Uterus (tissue), 4 donors: Measurements from ENCODE around the gene CIZ1. TPM values are rescaled to one million over a fixed set of nuclear protein-coding genes. Genes with fewer than 3 reads are reported as not detected.
A peak's percentile ranks its signal among the peaks of the same experiment; 100 is the strongest.

Experiments
- DNase-seq, 2 donors: peaks; one replicate each; pipeline ENCODE4 v3.0.0-alpha.2; 2019 to 2020
- H3K27ac ChIP-seq, 2 donors: fragments of 200-600 bp; sonication (generic); 1 replicate in 1 of 2; 2 replicates in 1 of 2; pipeline ENCODE4 v1.5.1; 2016 to 2018
- H3K27me3 ChIP-seq, 2 donors: fragments of 200-600 bp; sonication (generic); one replicate each; pipeline ENCODE4 v1.5.1; 2018 to 2019; ENCODE audit warnings: control low read depth in 1 of 2
- H3K36me3 ChIP-seq, 2 donors: fragments of 200-600 bp; sonication (generic); one replicate each; pipeline ENCODE4 v1.5.1; 2019; ENCODE audit warnings: control low read depth in 1 of 2
- H3K4me1 ChIP-seq, 2 donors: fragments of 200-600 bp; sonication (generic); one replicate each; pipeline ENCODE4 v1.5.1; 2018 to 2019; ENCODE audit warnings: control low read depth in 1 of 2
- H3K4me3 ChIP-seq, 2 donors: fragments of 200-600 bp; sonication (generic); 1 replicate in 1 of 2; 2 replicates in 1 of 2; pipeline ENCODE4 v1.5.1; 2018 to 2019; ENCODE audit warnings: mild to moderate bottlenecking in 1 of 2
- H3K9me3 ChIP-seq, 2 donors: fragments of 200-600 bp; sonication (generic); one replicate each; pipeline ENCODE4 v1.5.1; 2019; ENCODE audit warnings: control low read depth in 1 of 2
- POLR2A ChIP-seq, 2 donors: fragments of 450-650 bp; IDR thresholded peaks; one replicate each; pipeline ENCODE4 v1.6.1; 2016; ENCODE audit warnings: antibody characterized with exemption in 2 of 2, mild to moderate bottlenecking in 1 of 2, moderate library complexity in 1 of 2
- intact Hi-C: fragments of 100-400 bp; cut with DNase I; formaldehyde crosslinking; loops from one replicate; pipeline ENCODE4 v1.15.1; 2023; ENCODE audit warnings: low total_unique reads
- total RNA-seq, 4 donors: library from RNA; depleted of rRNA in 3 of 4; stranded (reverse); fragments of >200 nt in 3 of 4; gene quantifications; one replicate each; pipeline versions ENCODE4 v1.1.0 to v1.2.4, GENCODE V29; 2014 to 2023
- TF ChIP-seq, protein P1 (sequence below), 4 experiments: fragments of 200-600 bp in 2 of 4; fragments of 450-650 bp in 2 of 4; sonication (generic) in 2 of 4; IDR thresholded peaks; one replicate each; pipeline ENCODE4 v1.5.1; 2016 to 2019; ENCODE audit warnings: antibody characterized with exemption in 4 of 4, mild to moderate bottlenecking in 2 of 4, moderate library complexity in 1 of 4
- donor health status: DM: yes; HTN: yes; CAD: no.

CIZ1 gene
- total RNA-seq, 4 donors from 2014 or later = 31.3 to 151 (median 52.6) TPM

DNA sequence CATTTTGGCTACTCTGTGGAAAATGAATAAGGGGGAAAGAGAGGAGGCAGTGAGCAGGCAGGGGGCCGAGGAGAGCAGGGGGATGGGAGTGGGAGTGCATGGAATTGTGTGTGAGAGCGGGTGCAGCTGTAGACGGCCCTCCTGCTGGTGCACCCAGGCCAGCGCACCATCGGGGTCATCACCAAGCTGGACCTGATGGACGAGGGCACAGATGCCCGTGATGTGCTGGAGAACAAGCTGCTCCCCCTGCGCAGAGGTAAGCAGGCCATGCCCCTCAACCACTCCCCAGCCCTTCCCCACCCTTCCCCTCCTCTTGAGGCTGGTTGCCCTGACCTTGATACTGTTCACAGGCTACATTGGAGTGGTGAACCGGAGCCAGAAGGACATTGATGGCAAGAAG is 28.5 kb upstream of the CIZ1 start:
- Histone ChIP-seq H3K4me1 (no peaks in the 10 kb centered on the region), H3K4me3 (no peak overlapping the region), H3K27me3 (no peaks in the 10 kb centered on the region), H3K9me3 (no peaks in the 10 kb centered on the region), H3K36me3 (no peaks in the 10 kb centered on the region), H3K27ac (no peak overlapping the region)
- TF ChIP-seq, protein P1, sequence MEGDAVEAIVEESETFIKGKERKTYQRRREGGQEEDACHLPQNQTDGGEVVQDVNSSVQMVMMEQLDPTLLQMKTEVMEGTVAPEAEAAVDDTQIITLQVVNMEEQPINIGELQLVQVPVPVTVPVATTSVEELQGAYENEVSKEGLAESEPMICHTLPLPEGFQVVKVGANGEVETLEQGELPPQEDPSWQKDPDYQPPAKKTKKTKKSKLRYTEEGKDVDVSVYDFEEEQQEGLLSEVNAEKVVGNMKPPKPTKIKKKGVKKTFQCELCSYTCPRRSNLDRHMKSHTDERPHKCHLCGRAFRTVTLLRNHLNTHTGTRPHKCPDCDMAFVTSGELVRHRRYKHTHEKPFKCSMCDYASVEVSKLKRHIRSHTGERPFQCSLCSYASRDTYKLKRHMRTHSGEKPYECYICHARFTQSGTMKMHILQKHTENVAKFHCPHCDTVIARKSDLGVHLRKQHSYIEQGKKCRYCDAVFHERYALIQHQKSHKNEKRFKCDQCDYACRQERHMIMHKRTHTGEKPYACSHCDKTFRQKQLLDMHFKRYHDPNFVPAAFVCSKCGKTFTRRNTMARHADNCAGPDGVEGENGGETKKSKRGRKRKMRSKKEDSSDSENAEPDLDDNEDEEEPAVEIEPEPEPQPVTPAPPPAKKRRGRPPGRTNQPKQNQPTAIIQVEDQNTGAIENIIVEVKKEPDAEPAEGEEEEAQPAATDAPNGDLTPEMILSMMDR (IDR thresholded peaks at IDR 0.05) = no peak
- no peak for TF ChIP-seq POLR2A (IDR thresholded peaks at IDR 0.05)
- intact Hi-C loops = no loop called here
- DNase-seq = no peak

DNA sequence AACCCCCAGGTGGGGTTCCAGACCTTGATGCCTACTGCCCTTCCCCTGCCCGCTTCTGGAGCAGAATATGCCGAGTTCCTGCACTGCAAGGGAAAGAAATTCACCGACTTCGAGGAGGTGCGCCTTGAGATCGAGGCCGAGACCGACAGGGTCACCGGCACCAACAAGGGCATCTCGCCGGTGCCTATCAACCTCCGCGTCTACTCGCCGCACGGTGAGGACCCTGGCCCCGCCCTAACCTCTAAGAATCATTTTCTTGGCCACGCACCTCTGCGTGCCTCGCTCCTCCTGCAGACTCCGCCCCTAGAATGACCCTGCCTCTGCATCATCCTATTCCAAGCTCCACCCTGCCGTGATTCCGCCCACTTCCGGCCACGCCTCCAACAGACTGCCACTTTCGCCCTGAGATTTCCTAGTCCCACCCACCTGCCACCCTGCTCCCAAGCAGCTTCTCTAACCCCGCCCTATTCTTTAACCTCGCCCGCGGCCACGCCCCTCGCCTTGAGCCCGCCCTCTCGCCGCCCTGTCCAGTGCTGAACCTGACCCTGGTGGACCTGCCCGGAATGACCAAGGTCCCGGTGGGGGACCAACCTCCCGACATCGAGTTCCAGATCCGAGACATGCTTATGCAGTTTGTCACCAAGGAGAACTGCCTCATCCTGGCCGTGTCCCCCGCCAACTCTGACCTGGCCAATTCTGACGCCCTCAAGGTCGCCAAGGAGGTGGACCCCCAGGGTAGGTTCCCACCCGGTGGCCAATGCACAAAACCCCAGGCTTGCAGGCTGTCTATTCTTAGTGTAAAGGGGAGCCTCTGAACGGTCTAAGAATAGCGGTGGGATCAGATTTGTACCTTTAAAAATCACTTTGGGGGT is 27.4 kb upstream of the CIZ1 start:
- H3K27ac ChIP-seq = peak overlapping the region; percentile 29 to 42
- no peaks in the 10 kb centered on the region for H3K4me1 ChIP-seq
- DNase-seq = peak; percentile 94
- H3K9me3 ChIP-seq = no peaks in the 10 kb centered on the region
- no peaks in the 10 kb centered on the region for H3K36me3 ChIP-seq
- peak overlapping the region in 1 of 2 donors; percentile 22 for H3K4me3 ChIP-seq
- intact Hi-C loops = no loop called here
- no peaks in the 10 kb centered on the region for H3K27me3 ChIP-seq
- TF ChIP-seq, protein P1 (IDR thresholded peaks at IDR 0.05) = peak in 1 of 4 experiments; percentile 9
- peak in 1 of 2 donors; percentile 32 for TF ChIP-seq POLR2A (IDR thresholded peaks at IDR 0.05)

DNA sequence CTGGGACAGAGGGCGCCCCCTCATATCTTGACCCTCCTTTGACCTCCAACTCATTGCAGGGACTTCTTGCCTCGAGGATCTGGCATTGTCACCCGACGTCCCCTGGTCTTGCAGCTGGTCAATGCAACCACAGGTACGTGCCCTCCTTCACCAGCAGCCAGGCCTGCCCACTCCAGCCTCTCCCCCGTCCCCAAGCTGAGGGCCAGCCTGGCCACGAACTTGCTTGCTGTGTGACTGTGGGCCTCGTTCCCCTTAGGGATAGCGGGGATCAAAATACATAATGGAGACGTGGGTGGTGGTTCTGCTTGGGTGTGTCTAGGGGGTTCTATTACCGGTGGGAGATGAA is 26.8 kb upstream of the CIZ1 start:
- peak overlapping the region; percentile 29 to 42 for H3K27ac ChIP-seq
- peak overlapping the region in 1 of 2 donors; percentile 22 for H3K4me3 ChIP-seq
- no peaks in the 10 kb centered on the region for H3K9me3 ChIP-seq
- no peak for DNase-seq
- H3K4me1 ChIP-seq = no peaks in the 10 kb centered on the region
- H3K36me3 ChIP-seq = no peaks in the 10 kb centered on the region
- intact Hi-C loops = no loop called here
- TF ChIP-seq, protein P1 (IDR thresholded peaks at IDR 0.05) = no peak
- no peak for TF ChIP-seq POLR2A (IDR thresholded peaks at IDR 0.05)
- H3K27me3 ChIP-seq = no peaks in the 10 kb centered on the region

DNA sequence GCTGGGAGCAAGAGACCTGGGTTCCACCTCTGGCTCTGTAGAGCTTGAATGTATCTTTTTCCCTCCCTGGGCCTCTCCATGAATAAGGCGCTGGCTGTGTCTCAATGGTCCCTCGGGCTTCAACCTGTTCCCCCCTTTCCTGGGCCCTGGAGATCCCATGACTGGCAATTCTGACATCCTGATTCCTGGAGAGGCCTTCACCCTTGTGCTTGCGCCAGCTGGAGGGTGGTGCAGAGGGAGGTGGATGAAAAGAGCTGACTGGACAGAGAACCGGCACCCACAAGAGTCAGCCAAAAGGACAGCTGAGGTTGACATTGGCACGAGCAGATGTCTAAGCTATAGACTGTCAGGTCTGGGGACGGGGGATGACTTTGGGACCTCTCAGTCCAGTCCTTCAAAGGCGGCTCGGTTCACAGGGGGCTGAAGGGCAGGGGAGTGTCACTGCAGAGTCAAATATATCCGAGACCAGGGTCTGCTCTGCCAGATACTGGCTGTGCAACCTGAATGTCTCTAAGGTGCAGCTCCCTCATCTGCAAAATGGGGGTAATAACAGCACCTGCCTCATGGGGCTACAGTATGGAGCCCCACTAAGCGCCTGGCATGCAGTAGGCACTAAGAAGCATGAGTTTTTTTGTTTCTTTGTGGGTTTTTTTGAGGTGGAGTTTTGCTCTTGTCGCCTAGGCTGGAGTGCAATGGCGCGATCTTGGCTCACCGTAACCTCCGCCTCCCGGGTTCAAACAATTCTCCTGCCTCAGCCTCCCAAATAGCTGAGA is 25.6 kb upstream of the CIZ1 start:
- no peaks in the 10 kb centered on the region for H3K27me3 ChIP-seq
- TF ChIP-seq, protein P1 (IDR thresholded peaks at IDR 0.05) = no peak
- TF ChIP-seq POLR2A (IDR thresholded peaks at IDR 0.05) = no peak
- intact Hi-C loops = no loop called here

More for the DNA sequence above, 25.6 kb upstream of the CIZ1 start:
- peak overlapping the region in 1 of 2 donors; percentile 76 for H3K27ac ChIP-seq
- H3K36me3 ChIP-seq = no peaks in the 10 kb centered on the region
- H3K4me3 ChIP-seq = no peak overlapping the region
- no peak for DNase-seq
- H3K9me3 ChIP-seq = no peaks in the 10 kb centered on the region
- no peaks in the 10 kb centered on the region for H3K4me1 ChIP-seq
